Measurements from ENCODE around the gene TAC4.

- no peak for TF ChIP-seq CTCF (IDR thresholded peaks at IDR 0.05)
- TF ChIP-seq POLR2A (IDR thresholded peaks at IDR 0.05), result no peak
These were observed 5.5 kb downstream of the TAC4 start for GRCh38 chr17:49842371-49842770.

Measured in uterus (tissue), 2 donors.